ENCODE measurements around the gene ACADSB. TPM values are rescaled to one million over a fixed set of nuclear protein-coding genes. Genes with fewer than 3 reads are reported as not detected.

Gene ACADSB
- polyA plus RNA-seq, 2 donors: 5.2 to 7.3 TPM

DNA sequence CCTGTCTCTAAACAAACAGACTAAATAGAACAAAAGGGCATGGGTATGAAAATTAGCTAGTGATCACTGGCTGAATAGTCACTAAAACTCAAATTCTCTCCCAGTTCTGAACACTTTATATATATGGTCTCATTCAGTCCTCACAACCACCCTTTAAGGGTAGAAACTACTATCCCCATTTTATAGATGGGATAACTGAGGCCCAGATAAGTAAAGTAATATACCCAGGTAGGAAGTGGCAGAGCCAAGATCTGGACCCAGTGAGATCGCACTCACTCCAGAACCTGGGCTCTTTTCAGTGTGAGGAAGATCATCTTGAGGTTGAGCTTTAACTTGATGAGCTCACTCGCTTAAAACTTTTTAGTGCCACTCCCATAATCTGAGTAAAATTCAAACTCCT, 24.1 kb upstream of the ACADSB start:
- WGBS, 2 donors: 96% methylated on average over 2 of the region's 2 CpGs
- Histone ChIP-seq H3K36me3 (ENCODE audit: control insufficient read depth in 2 of 2, insufficient read depth in 2 of 2, low read length in 1 of 2) (peaks cover 1 to 2% of the 10 kb centered on the region in 2 donors), H3K27ac (ENCODE audit: low read depth in 2 of 2, low read length in 1 of 2) (no peak overlapping the region), H3K27me3 (ENCODE audit: control insufficient read depth in 1 of 2, insufficient read depth in 2 of 2, low read length in 2 of 2) (no peaks in the 10 kb centered on the region), H3K4me1 (ENCODE audit: control insufficient read depth in 2 of 2, insufficient read depth in 2 of 2, low read length in 1 of 2) (no peaks in the 10 kb centered on the region), H3K9me3 (ENCODE audit: control insufficient read depth in 2 of 2, insufficient read depth in 1 of 2, low read depth in 1 of 2, low read length in 1 of 2) (no peaks in the 10 kb centered on the region), H3K4me3 (ENCODE audit: low read depth in 1 of 2, low read length in 2 of 2) (no peak overlapping the region)

DNA sequence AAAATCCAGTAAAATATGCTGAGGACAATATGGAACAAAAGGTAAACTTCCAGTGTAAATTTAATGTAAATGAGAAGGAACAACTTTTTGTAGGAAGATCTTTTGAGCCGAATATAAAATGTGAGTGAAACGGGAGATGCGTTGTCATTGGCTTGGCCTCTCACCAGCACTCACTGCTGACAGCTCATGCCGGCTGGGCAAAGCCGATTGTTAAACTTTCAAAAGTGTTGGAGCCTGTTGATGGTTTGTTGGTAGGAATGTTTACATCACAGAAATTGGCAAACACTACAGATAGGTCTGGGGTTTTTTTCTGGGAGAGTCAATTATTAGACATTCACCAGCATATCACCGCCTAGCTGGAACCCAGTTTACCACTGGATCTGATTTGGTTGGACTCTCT, 22.5 kb upstream of the ACADSB start:
- H3K4me1 ChIP-seq (ENCODE audit: control insufficient read depth in 2 of 2, insufficient read depth in 2 of 2, low read length in 1 of 2): no peaks in the 10 kb centered on the region
- 69 to 71% methylated on average over 6 of the region's 6 CpGs for WGBS, 2 donors
- no peaks in the 10 kb centered on the region for H3K9me3 ChIP-seq (ENCODE audit: control insufficient read depth in 2 of 2, insufficient read depth in 1 of 2, low read depth in 1 of 2, low read length in 1 of 2)
- H3K4me3 ChIP-seq (ENCODE audit: low read depth in 1 of 2, low read length in 2 of 2): no peak overlapping the region
- peak overlapping the region in 1 of 2 donors; percentile 31 for H3K27ac ChIP-seq (ENCODE audit: low read depth in 2 of 2, low read length in 1 of 2)
- no peaks in the 10 kb centered on the region for H3K27me3 ChIP-seq (ENCODE audit: control insufficient read depth in 1 of 2, insufficient read depth in 2 of 2, low read length in 2 of 2)
- H3K36me3 ChIP-seq (ENCODE audit: control insufficient read depth in 2 of 2, insufficient read depth in 2 of 2, low read length in 1 of 2): peaks cover 1 to 2% of the 10 kb centered on the region in 2 donors

- WGBS, 2 donors: 76 to 79% methylated on average over 2 of the region's 2 CpGs
- Histone ChIP-seq H3K36me3 (ENCODE audit: control insufficient read depth in 2 of 2, insufficient read depth in 2 of 2, low read length in 1 of 2) (peaks cover 1 to 2% of the 10 kb centered on the region in 2 donors), H3K4me3 (ENCODE audit: low read depth in 1 of 2, low read length in 2 of 2) (no peak overlapping the region), H3K27me3 (ENCODE audit: control insufficient read depth in 1 of 2, insufficient read depth in 2 of 2, low read length in 2 of 2) (no peaks in the 10 kb centered on the region), H3K27ac (ENCODE audit: low read depth in 2 of 2, low read length in 1 of 2) (no peak overlapping the region), H3K9me3 (ENCODE audit: control insufficient read depth in 2 of 2, insufficient read depth in 1 of 2, low read depth in 1 of 2, low read length in 1 of 2) (no peaks in the 10 kb centered on the region), H3K4me1 (ENCODE audit: control insufficient read depth in 2 of 2, insufficient read depth in 2 of 2, low read length in 1 of 2) (no peaks in the 10 kb centered on the region)
Measured at GRCh38 chr10:122988501-122988900, 20.3 kb upstream of the ACADSB start.

DNA sequence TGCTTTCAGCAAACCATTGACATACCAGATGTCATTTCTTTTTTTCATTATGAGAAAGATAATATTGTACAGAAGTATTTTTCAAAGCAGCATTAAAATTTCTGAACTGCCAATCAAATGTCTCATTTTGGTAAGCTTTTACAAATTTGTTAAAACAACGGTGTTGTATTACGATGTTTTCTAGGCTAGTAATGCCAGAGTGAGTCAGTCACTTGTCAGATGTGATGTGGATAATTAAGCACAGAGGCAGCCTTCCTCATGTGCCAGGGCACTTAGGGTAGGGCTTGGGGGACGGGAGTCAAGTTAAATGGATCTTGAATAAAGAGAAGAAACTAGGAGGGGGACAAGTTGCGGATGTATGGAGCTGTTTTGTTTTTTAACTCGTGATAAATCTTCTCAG, 18.5 kb upstream of the ACADSB start:
- 68 to 79% methylated on average over 5 of the region's 5 CpGs for WGBS, 2 donors
- no peaks in the 10 kb centered on the region for H3K9me3 ChIP-seq (ENCODE audit: control insufficient read depth in 2 of 2, insufficient read depth in 1 of 2, low read depth in 1 of 2, low read length in 1 of 2)
- H3K4me1 ChIP-seq (ENCODE audit: control insufficient read depth in 2 of 2, insufficient read depth in 2 of 2, low read length in 1 of 2): no peaks in the 10 kb centered on the region
- no peak overlapping the region for H3K4me3 ChIP-seq (ENCODE audit: low read depth in 1 of 2, low read length in 2 of 2)
- H3K36me3 ChIP-seq (ENCODE audit: control insufficient read depth in 2 of 2, insufficient read depth in 2 of 2, low read length in 1 of 2): peaks cover 8 to 9% of the 10 kb centered on the region in 2 donors
- no peak overlapping the region for H3K27ac ChIP-seq (ENCODE audit: low read depth in 2 of 2, low read length in 1 of 2)
- H3K27me3 ChIP-seq (ENCODE audit: control insufficient read depth in 1 of 2, insufficient read depth in 2 of 2, low read length in 2 of 2): no peaks in the 10 kb centered on the region

GRCh38 chr10:122992031-122992585, 16.7 kb upstream of the ACADSB start:
- peaks cover 12% of the 10 kb centered on the region in 2 donors for H3K36me3 ChIP-seq (ENCODE audit: control insufficient read depth in 2 of 2, insufficient read depth in 2 of 2, low read length in 1 of 2)
- no peak overlapping the region for H3K4me3 ChIP-seq (ENCODE audit: low read depth in 1 of 2, low read length in 2 of 2)
- WGBS, 2 donors: 73 to 83% methylated on average over 1 of the region's 1 CpG

DNA sequence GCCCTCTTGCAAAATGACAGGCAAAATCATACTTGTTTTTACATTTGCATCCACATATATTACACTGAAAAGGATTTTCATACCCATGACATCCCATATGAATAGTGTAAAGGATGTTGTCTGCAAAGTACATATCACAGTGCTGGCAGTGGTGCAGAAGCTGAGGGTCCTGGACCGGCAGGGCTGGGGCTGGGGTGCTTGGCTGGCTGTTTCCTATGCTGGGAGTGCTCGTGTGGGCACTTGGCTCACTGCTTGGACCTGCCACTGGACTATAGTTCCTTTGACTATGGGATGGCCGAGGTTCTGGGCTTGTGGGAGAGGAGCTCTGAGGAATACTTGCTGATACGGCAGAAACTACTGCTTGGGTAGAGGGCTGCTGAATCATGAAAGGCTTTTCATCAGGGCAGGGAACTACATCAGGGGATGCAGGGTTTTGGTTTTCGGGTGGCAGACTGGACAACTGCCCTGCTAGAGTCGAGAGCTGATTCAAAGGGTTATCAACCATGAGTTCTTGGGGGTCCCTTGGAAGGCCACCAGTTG, 14.9 kb upstream of the ACADSB start:
- H3K27me3 ChIP-seq (ENCODE audit: control insufficient read depth in 1 of 2, insufficient read depth in 2 of 2, low read length in 2 of 2): no peaks in the 10 kb centered on the region
- H3K27ac ChIP-seq (ENCODE audit: low read depth in 2 of 2, low read length in 1 of 2): no peak overlapping the region
- H3K4me1 ChIP-seq (ENCODE audit: control insufficient read depth in 2 of 2, insufficient read depth in 2 of 2, low read length in 1 of 2): peaks cover 0 to under 1% of the 10 kb centered on the region in 2 donors
- no peak overlapping the region for H3K4me3 ChIP-seq (ENCODE audit: low read depth in 1 of 2, low read length in 2 of 2)
- WGBS, 2 donors: 93 to 95% methylated on average over 6 of the region's 6 CpGs
- H3K9me3 ChIP-seq (ENCODE audit: control insufficient read depth in 2 of 2, insufficient read depth in 1 of 2, low read depth in 1 of 2, low read length in 1 of 2): peaks cover 0 to 2% of the 10 kb centered on the region in 2 donors
- peaks cover 10 to 12% of the 10 kb centered on the region in 2 donors for H3K36me3 ChIP-seq (ENCODE audit: control insufficient read depth in 2 of 2, insufficient read depth in 2 of 2, low read length in 1 of 2)

More at GRCh38 chr10:122992031-122992585, 16.7 kb upstream of the ACADSB start:
- H3K27me3 ChIP-seq (ENCODE audit: control insufficient read depth in 1 of 2, insufficient read depth in 2 of 2, low read length in 2 of 2): no peaks in the 10 kb centered on the region
- H3K9me3 ChIP-seq (ENCODE audit: control insufficient read depth in 2 of 2, insufficient read depth in 1 of 2, low read depth in 1 of 2, low read length in 1 of 2): peaks cover 0 to under 1% of the 10 kb centered on the region in 2 donors
- no peak overlapping the region for H3K27ac ChIP-seq (ENCODE audit: low read depth in 2 of 2, low read length in 1 of 2)
- H3K4me1 ChIP-seq (ENCODE audit: control insufficient read depth in 2 of 2, insufficient read depth in 2 of 2, low read length in 1 of 2): no peaks in the 10 kb centered on the region

GRCh38 chr10:122995936-122996335, 12.9 kb upstream of the ACADSB start:
- Histone ChIP-seq H3K27me3 (ENCODE audit: control insufficient read depth in 1 of 2, insufficient read depth in 2 of 2, low read length in 2 of 2) (no peaks in the 10 kb centered on the region), H3K4me1 (ENCODE audit: control insufficient read depth in 2 of 2, insufficient read depth in 2 of 2, low read length in 1 of 2) (peaks cover 0 to 2% of the 10 kb centered on the region in 2 donors), H3K4me3 (ENCODE audit: low read depth in 1 of 2, low read length in 2 of 2) (no peak overlapping the region), H3K36me3 (ENCODE audit: control insufficient read depth in 2 of 2, insufficient read depth in 2 of 2, low read length in 1 of 2) (peaks cover 10 to 12% of the 10 kb centered on the region in 2 donors), H3K27ac (ENCODE audit: low read depth in 2 of 2, low read length in 1 of 2) (no peak overlapping the region), H3K9me3 (ENCODE audit: control insufficient read depth in 2 of 2, insufficient read depth in 1 of 2, low read depth in 1 of 2, low read length in 1 of 2) (peaks cover 0 to 2% of the 10 kb centered on the region in 2 donors)
- 78 to 84% methylated on average over 4 of the region's 4 CpGs for WGBS, 2 donors

- peaks cover 0 to 2% of the 10 kb centered on the region in 2 donors for H3K9me3 ChIP-seq (ENCODE audit: control insufficient read depth in 2 of 2, insufficient read depth in 1 of 2, low read depth in 1 of 2, low read length in 1 of 2)
- H3K4me3 ChIP-seq (ENCODE audit: low read depth in 1 of 2, low read length in 2 of 2): no peak overlapping the region
- H3K4me1 ChIP-seq (ENCODE audit: control insufficient read depth in 2 of 2, insufficient read depth in 2 of 2, low read length in 1 of 2): peaks cover 0 to 2% of the 10 kb centered on the region in 2 donors
- peaks cover 10 to 12% of the 10 kb centered on the region in 2 donors for H3K36me3 ChIP-seq (ENCODE audit: control insufficient read depth in 2 of 2, insufficient read depth in 2 of 2, low read length in 1 of 2)
- H3K27me3 ChIP-seq (ENCODE audit: control insufficient read depth in 1 of 2, insufficient read depth in 2 of 2, low read length in 2 of 2): no peaks in the 10 kb centered on the region
- H3K27ac ChIP-seq (ENCODE audit: low read depth in 2 of 2, low read length in 1 of 2): no peak overlapping the region
- 82 to 86% methylated on average over 3 of the region's 3 CpGs for WGBS, 2 donors
Measured at GRCh38 chr10:122997864-122998263, 10.9 kb upstream of the ACADSB start.

DNA sequence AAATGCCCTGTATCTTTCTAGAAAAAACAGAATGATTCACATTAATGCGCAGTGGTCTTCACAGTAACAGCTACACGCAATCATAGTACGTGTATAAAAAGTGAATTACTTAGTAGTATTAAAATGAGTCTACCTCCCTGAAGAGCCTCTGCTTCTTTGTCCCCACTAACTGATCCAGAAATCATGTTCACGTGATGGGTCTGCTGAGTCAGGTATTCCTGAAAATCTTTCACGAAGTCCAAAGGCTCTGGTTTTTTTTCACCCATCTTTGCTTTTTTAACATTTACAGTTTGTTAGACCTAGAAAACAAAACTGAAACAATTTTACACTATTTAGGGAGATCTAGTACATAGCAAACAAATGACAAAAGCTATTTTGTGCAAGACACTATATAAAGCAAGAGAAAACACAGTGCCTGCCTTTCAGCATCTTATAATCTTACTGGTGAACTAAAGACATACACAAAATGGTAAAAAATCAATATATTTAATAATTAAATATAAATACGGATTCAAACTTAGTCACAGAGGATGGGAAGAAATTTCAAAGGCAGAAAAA, 10.4 kb upstream of the ACADSB start:
- no peaks in the 10 kb centered on the region for H3K27me3 ChIP-seq (ENCODE audit: control insufficient read depth in 1 of 2, insufficient read depth in 2 of 2, low read length in 2 of 2)
- peaks cover 10 to 12% of the 10 kb centered on the region in 2 donors for H3K36me3 ChIP-seq (ENCODE audit: control insufficient read depth in 2 of 2, insufficient read depth in 2 of 2, low read length in 1 of 2)
- peaks cover 0 to 2% of the 10 kb centered on the region in 2 donors for H3K9me3 ChIP-seq (ENCODE audit: control insufficient read depth in 2 of 2, insufficient read depth in 1 of 2, low read depth in 1 of 2, low read length in 1 of 2)
- peaks cover 0 to 2% of the 10 kb centered on the region in 2 donors for H3K4me1 ChIP-seq (ENCODE audit: control insufficient read depth in 2 of 2, insufficient read depth in 2 of 2, low read length in 1 of 2)
- no peak overlapping the region for H3K27ac ChIP-seq (ENCODE audit: low read depth in 2 of 2, low read length in 1 of 2)
- 89% methylated on average over 6 of the region's 6 CpGs for WGBS, 2 donors
- H3K4me3 ChIP-seq (ENCODE audit: low read depth in 1 of 2, low read length in 2 of 2): no peak overlapping the region

GRCh38 chr10:122998934-122999333, 9.9 kb upstream of the ACADSB start:
- Histone ChIP-seq H3K4me1 (ENCODE audit: control insufficient read depth in 2 of 2, insufficient read depth in 2 of 2, low read length in 1 of 2) (peaks cover 0 to 2% of the 10 kb centered on the region in 2 donors), H3K9me3 (ENCODE audit: control insufficient read depth in 2 of 2, insufficient read depth in 1 of 2, low read depth in 1 of 2, low read length in 1 of 2) (peaks cover 0 to 2% of the 10 kb centered on the region in 2 donors), H3K4me3 (ENCODE audit: low read depth in 1 of 2, low read length in 2 of 2) (no peak overlapping the region), H3K27ac (ENCODE audit: low read depth in 2 of 2, low read length in 1 of 2) (no peak overlapping the region), H3K36me3 (ENCODE audit: control insufficient read depth in 2 of 2, insufficient read depth in 2 of 2, low read length in 1 of 2) (peaks cover 8 to 10% of the 10 kb centered on the region in 2 donors), H3K27me3 (ENCODE audit: control insufficient read depth in 1 of 2, insufficient read depth in 2 of 2, low read length in 2 of 2) (no peaks in the 10 kb centered on the region)
- WGBS, 2 donors: 98% methylated on average over 3 of the region's 3 CpGs

Measured in esophagus (tissue), 2 donors.